CD4-positive, alpha-beta T cell (primary cell): ENCODE measurements around the gene PKIG. TPM values are rescaled to one million over a fixed set of nuclear protein-coding genes. Genes with fewer than 3 reads are reported as not detected.

Experiments
- ATAC-seq: fragments of 200-7000 bp; cut with Tn5 transposase; one replicate; pipeline ENCODE4 v1.10.0; 2022; ENCODE audit warnings: mild to moderate bottlenecking; ENCODE audit not compliant: poor library complexity
- CTCF ChIA-PET: fragments of 350-600 bp; sonication (Branson Sonifier 250); formaldehyde crosslinking; loops from one replicate; lab custom pipeline; 2021; ENCODE audit warnings: antibody characterized with exemption, inconsistent platforms; lab: Charles Lee
- POLR2A ChIA-PET: fragments of 350-600 bp; sonication (Branson Sonifier 250); formaldehyde crosslinking; loops from one replicate; lab custom pipeline; 2021; ENCODE audit warnings: antibody characterized with exemption, inconsistent platforms; lab: Charles Lee
- DNase-seq, 14 experiments: peaks; one replicate each; pipeline ENCODE4 v3.0.0-alpha.2; 2013 to 2020; ENCODE audit warnings: mixed read lengths in 2 of 14
- H3K27ac ChIP-seq, 2 donors: one replicate each; pipeline versions ENCODE4 v1.5.1 to v1.7.0; 2013; ENCODE audit warnings: low read length in 2 of 2, low read depth in 1 of 2, mild to moderate bottlenecking in 1 of 2
- H3K27me3 ChIP-seq, 2 experiments: 1 replicate in 1 of 2; 2 replicates in 1 of 2; pipeline versions ENCODE4 v1.6.1 to v1.7.0; 2013; ENCODE audit warnings: low read length in 2 of 2, control low read depth in 1 of 2, mild to moderate bottlenecking in 1 of 2, moderate library complexity in 1 of 2; ENCODE audit not compliant: insufficient read depth in 2 of 2, control insufficient read depth in 1 of 2
- H3K36me3 ChIP-seq: one replicate; pipeline ENCODE4 v1.6.1; 2013; ENCODE audit warnings: low read length, control low read depth; ENCODE audit not compliant: insufficient read depth
- H3K4me1 ChIP-seq: one replicate; pipeline ENCODE4 v1.6.1; 2013; ENCODE audit warnings: low read length, control low read depth; ENCODE audit not compliant: insufficient read depth
- H3K4me3 ChIP-seq: one replicate; pipeline ENCODE4 v1.5.1; 2013; ENCODE audit warnings: mild to moderate bottlenecking, low read length, moderate library complexity
- H3K9me3 ChIP-seq, 2 experiments: 1 replicate in 1 of 2; 2 replicates in 1 of 2; pipeline versions ENCODE4 v1.6.1 to v1.7.0; 2013; ENCODE audit warnings: low read length in 2 of 2, mild to moderate bottlenecking in 2 of 2, control low read depth in 1 of 2, moderate library complexity in 1 of 2; ENCODE audit not compliant: control insufficient read depth in 1 of 2, insufficient read depth in 1 of 2
- H3K27ac Mint-ChIP-seq: one replicate; pipeline ENCODE4 v1.8.0; 2020; ENCODE audit warnings: mixed read lengths
- H3K27me3 Mint-ChIP-seq: one replicate; pipeline ENCODE4 v1.8.0; 2021; ENCODE audit warnings: mixed read lengths
- H3K36me3 Mint-ChIP-seq: one replicate; pipeline ENCODE4 v1.8.0; 2021; ENCODE audit warnings: low read depth, mixed read lengths
- H3K4me1 Mint-ChIP-seq: one replicate; pipeline ENCODE4 v1.8.0; 2021; ENCODE audit warnings: low read depth, mixed read lengths
- H3K4me3 Mint-ChIP-seq: one replicate; pipeline ENCODE4 v1.8.0; 2020; ENCODE audit warnings: mild to moderate bottlenecking, mixed read lengths
- H3K9me3 Mint-ChIP-seq: one replicate; pipeline ENCODE4 v1.8.0; 2020; ENCODE audit warnings: mixed read lengths
- CTCF ChIP-seq: fragments of 200-600 bp; IDR thresholded peaks from one replicate; pipeline ENCODE4 v1.8.0; 2022; ENCODE audit warnings: antibody characterized with exemption, mild to moderate bottlenecking
- intact Hi-C, 2 experiments: fragments of 100-400 bp; cut with DNase I in 1 of 2; cut with micrococcal nuclease in 1 of 2; formaldehyde crosslinking; loops; one replicate each; pipeline versions ENCODE4 v1.15.1 to v1.9.0; 2023 to 2025; cut with DNase I, micrococcal nuclease
- total RNA-seq, 174 experiments: library from RNA in 2 of 174; stranded (reverse) in 2 of 174; gene quantifications; one replicate each; pipeline ENCODE4 v1.2.3 and lab custom pipeline; 2021 to 2026

PKIG gene
- total RNA-seq, 2 experiments from 2014 or later, result 1.7 to 2.4 TPM

- Histone ChIP-seq H3K36me3 (no peaks in the 10 kb centered on the region), H3K9me3 (no peaks in the 10 kb centered on the region), H3K27me3 (no peaks in the 10 kb centered on the region), H3K4me1 (peaks cover 19% of the 10 kb centered on the region), H3K4me3 (no peak overlapping the region), H3K27ac (no peak overlapping the region)
- ATAC-seq, result no peak
- DNase-seq, result no peak
- peaks cover 24% of the 10 kb centered on the region for H3K4me1 Mint-ChIP-seq
- H3K27me3 Mint-ChIP-seq, result no peaks in the 10 kb centered on the region
- H3K27ac Mint-ChIP-seq, result peak overlapping the region; percentile 73
- no peak overlapping the region for H3K4me3 Mint-ChIP-seq
- intact Hi-C loops, result no loop called here
- H3K9me3 Mint-ChIP-seq, result no peaks in the 10 kb centered on the region
- ChIA-PET CTCF (no interaction called here), POLR2A (interaction anchor here (0.6 to 2.1 kb wide), 5 partner anchors 13 to 205 kb away, joined by 3 to 9 read pairs (median 3); partner anchors contain the start of gene TTPAL)
- no peak for TF ChIP-seq CTCF
- H3K36me3 Mint-ChIP-seq, result no peaks in the 10 kb centered on the region
These were observed 15.1 kb downstream of the PKIG start for GRCh38 chr20:44597516-44597915.

- peaks cover 19% of the 10 kb centered on the region for H3K4me1 ChIP-seq
- H3K36me3 ChIP-seq, result no peaks in the 10 kb centered on the region
- Mint-ChIP-seq H3K36me3 (no peaks in the 10 kb centered on the region), H3K4me1 (peaks cover 24% of the 10 kb centered on the region), H3K9me3 (no peaks in the 10 kb centered on the region), H3K27me3 (no peaks in the 10 kb centered on the region), H3K27ac (peak overlapping the region; percentile 73), H3K4me3 (no peak overlapping the region)
- ChIA-PET POLR2A (interaction anchor here (1.1 to 2.1 kb wide), 4 partner anchors 12 to 122 kb away, joined by 3 to 9 read pairs (median 4); partner anchors contain the start of gene TTPAL), CTCF (no interaction called here)
- peak overlapping the region in 1 of 2 donors; percentile 52 for H3K27ac ChIP-seq
- no peaks in the 10 kb centered on the region for H3K27me3 ChIP-seq
- no peaks in the 10 kb centered on the region for H3K9me3 ChIP-seq
- no peak overlapping the region for H3K4me3 ChIP-seq
- intact Hi-C loops, result no loop called here
- DNase-seq (no peak), ATAC-seq (no peak)
- no peak for TF ChIP-seq CTCF
These were observed 15.6 kb downstream of the PKIG start for GRCh38 chr20:44597930-44598329.

- no peak for TF ChIP-seq CTCF
- Mint-ChIP-seq H3K27me3 (no peaks in the 10 kb centered on the region), H3K4me1 (peaks cover 24% of the 10 kb centered on the region), H3K9me3 (no peaks in the 10 kb centered on the region), H3K36me3 (no peaks in the 10 kb centered on the region), H3K4me3 (peak overlapping the region; percentile 39), H3K27ac (peak overlapping the region; percentile 73)
- ATAC-seq (peak; percentile 32), DNase-seq (peak in 1 of 14 experiments; percentile 20)
- Histone ChIP-seq H3K4me1 (peaks cover 19% of the 10 kb centered on the region), H3K27ac (peak overlapping the region in 1 of 2 donors; percentile 52), H3K27me3 (no peaks in the 10 kb centered on the region), H3K36me3 (no peaks in the 10 kb centered on the region), H3K9me3 (no peaks in the 10 kb centered on the region), H3K4me3 (no peak overlapping the region)
- ChIA-PET CTCF (interaction anchor here (1.1 to 1.3 kb wide), 2 partner anchors 12 to 44 kb away, joined by 4 to 5 read pairs; no protein-coding TSS in a partner anchor), POLR2A (interaction anchor here (0.7 to 2.1 kb wide), 6 partner anchors 12 to 123 kb away, joined by 3 to 9 read pairs (median 3); partner anchors contain the start of gene TTPAL)
- intact Hi-C loops, result no loop called here
These were observed 16.3 kb downstream of the PKIG start for GRCh38 chr20:44598423-44599305.
